ENCODE results near the gene ANKRD22. TPM values are rescaled to one million over a fixed set of nuclear protein-coding genes. Genes with fewer than 3 reads are reported as not detected.

The ANKRD22 gene
- total and polyA plus RNA-seq, 2 of the 8 experiments (the other 6 are each of a cell fraction or from before 2014, with no cell fraction given), result 0.68 TPM; not detected in 1

GRCh38 chr10:88782222-88782621, 69.4 kb downstream of the ANKRD22 start:
- FAIRE-seq, result no peak
- no peaks in the 10 kb centered on the region for H3K79me1 ChIP-seq (ENCODE audit: low read depth, low read length)
- no peaks in the 10 kb centered on the region; a peak in 1 of 8 replicates for H3K36me3 ChIP-seq (ENCODE audit: control insufficient read depth in 2 of 4, insufficient read depth in 4 of 4, low read length in 3 of 4)
- no peak for DNase-seq (ENCODE audit: low read depth in 1 of 2, low spot score in 2 of 2)
- H3K23me2 ChIP-seq (ENCODE audit: low read depth, low read length), result no peaks in the 10 kb centered on the region; the same call in 1 of the 2 replicates
- H3K79me2 ChIP-seq (ENCODE audit: control insufficient read depth in 1 of 2, insufficient read depth in 2 of 2, low read length in 2 of 2), result no peaks in the 10 kb centered on the region
- H2BK12ac ChIP-seq (ENCODE audit: low read depth, low read length), result no peak overlapping the region
- no peak overlapping the region for H3K14ac ChIP-seq (ENCODE audit: insufficient read length)
- no peak overlapping the region for H3K18ac ChIP-seq (ENCODE audit: extremely low read depth, low read length)
- H4K20me1 ChIP-seq (replicated peaks in 1 of 2; ENCODE audit: control insufficient read depth in 1 of 2, insufficient read depth in 2 of 2, low read length in 2 of 2), result no peaks in the 10 kb centered on the region
- no peaks in the 10 kb centered on the region; a peak in 1 of 7 replicates for H3K27me3 ChIP-seq (replicated peaks in 1 of 4; ENCODE audit: control insufficient read depth in 3 of 4, extremely low read depth in 1 of 4, insufficient read depth in 3 of 4, low read length in 3 of 4)
- 88% methylated on average over 3 of the region's 3 CpGs; no CpG with 5 or more reads in 1 of the 2 experiments for WGBS, 2 experiments (ENCODE audit: extremely low coverage in 1 of 2, insufficient coverage in 1 of 2, insufficient read length in 1 of 2, insufficient replicate concordance in 2 of 2, low coverage in 1 of 2, low lambda C conversion rate in 2 of 2, missing lambda C conversion rate in 1 of 2)
- H3K23ac ChIP-seq (ENCODE audit: insufficient read length), result no peak overlapping the region
- no peaks in the 10 kb centered on the region for H3K4me1 ChIP-seq (replicated peaks in 1 of 4; ENCODE audit: control insufficient read depth in 3 of 4, insufficient read depth in 4 of 4, low read length in 3 of 4)
- no peak overlapping the region for H3K9ac ChIP-seq (replicated peaks in 1 of 4; ENCODE audit: extremely low read depth in 1 of 4, low read depth in 3 of 4, low read length in 3 of 4)
- no peak overlapping the region for H3K4me2 ChIP-seq (ENCODE audit: insufficient read depth in 1 of 2, low read depth in 2 of 2, low read length in 2 of 2)
- no peak overlapping the region for H4K5ac ChIP-seq (ENCODE audit: insufficient read length, low read depth, low read length)
- ChIA-PET POLR2A (ENCODE audit: partially characterized antibody) (no interaction called here), CTCF (ENCODE audit: partially characterized antibody) (no interaction called here)
- H2BK15ac ChIP-seq (ENCODE audit: low read length), result no peak overlapping the region
- no peak overlapping the region for H4K91ac ChIP-seq (replicated peaks; ENCODE audit: insufficient read length, low read length)
- no peak overlapping the region for H3K27ac ChIP-seq (ENCODE audit: low read depth, low read length)
- no peak overlapping the region for H2AK5ac ChIP-seq (ENCODE audit: low read depth, low read length)
- H3K4ac ChIP-seq (replicated peaks; ENCODE audit: insufficient read length, low read depth, low read length), result no peak overlapping the region
- no peak overlapping the region for H2BK20ac ChIP-seq (ENCODE audit: low read length)
- H2AFZ ChIP-seq (ENCODE audit: low read length), result no peak overlapping the region
- no peak overlapping the region for H3K4me3 ChIP-seq (ENCODE audit: extremely low read depth in 1 of 4, insufficient read depth in 2 of 4, low read depth in 3 of 4, low read length in 4 of 4)
- no peak overlapping the region for H2BK120ac ChIP-seq (replicated peaks; ENCODE audit: low read depth, low read length)
- H3K56ac ChIP-seq (replicated peaks; ENCODE audit: insufficient read length, low read depth, low read length), result no peak overlapping the region
- H2BK5ac ChIP-seq (ENCODE audit: low read depth, low read length), result no peak overlapping the region
- no peak overlapping the region for H4K8ac ChIP-seq (ENCODE audit: extremely low read depth, insufficient read depth, low read length)
- no peaks in the 10 kb centered on the region for H3K9me3 ChIP-seq (ENCODE audit: insufficient read depth in 2 of 2, low read depth in 1 of 2, low read length in 1 of 2)
- TF ChIP-seq BRCA1 (IDR thresholded peaks at IDR 0.05; ENCODE audit: low read depth, low read length), result no peak
- no peak for TF ChIP-seq TAF1 (IDR thresholded peaks at IDR 0.05; ENCODE audit: low read depth, low read length)
- TF ChIP-seq TEAD4 (IDR thresholded peaks at IDR 0.05; ENCODE audit: low read depth, low read length), result no peak
- TF ChIP-seq EP300 (IDR thresholded peaks at IDR 0.05; ENCODE audit: borderline replicate concordance in 1 of 2, low read depth in 2 of 2, low read length in 2 of 2), result no peak
- TF ChIP-seq, protein P1, sequence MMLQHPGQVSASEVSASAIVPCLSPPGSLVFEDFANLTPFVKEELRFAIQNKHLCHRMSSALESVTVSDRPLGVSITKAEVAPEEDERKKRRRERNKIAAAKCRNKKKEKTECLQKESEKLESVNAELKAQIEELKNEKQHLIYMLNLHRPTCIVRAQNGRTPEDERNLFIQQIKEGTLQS (IDR thresholded peaks at IDR 0.05; ENCODE audit: insufficient read depth, low read depth, low read length), result no peak
- TF ChIP-seq TBP (IDR thresholded peaks at IDR 0.05; ENCODE audit: low read depth, low read length), result no peak
- TF ChIP-seq, protein P2, sequence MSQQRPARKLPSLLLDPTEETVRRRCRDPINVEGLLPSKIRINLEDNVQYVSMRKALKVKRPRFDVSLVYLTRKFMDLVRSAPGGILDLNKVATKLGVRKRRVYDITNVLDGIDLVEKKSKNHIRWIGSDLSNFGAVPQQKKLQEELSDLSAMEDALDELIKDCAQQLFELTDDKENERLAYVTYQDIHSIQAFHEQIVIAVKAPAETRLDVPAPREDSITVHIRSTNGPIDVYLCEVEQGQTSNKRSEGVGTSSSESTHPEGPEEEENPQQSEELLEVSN (IDR thresholded peaks at IDR 0.05), result no peak
- no peak for TF ChIP-seq POU5F1 (IDR thresholded peaks at IDR 0.05; ENCODE audit: low read depth, low read length)
- no peak for TF ChIP-seq JUN (IDR thresholded peaks at IDR 0.05; ENCODE audit: low read depth, low read length)
- TF ChIP-seq SIN3A (conservative IDR thresholded peaks at IDR 0.05 in 1 of 2, IDR thresholded peaks at IDR 0.05 in 1 of 2; ENCODE audit: low read depth in 1 of 2, low read length in 2 of 2), result no peak
- TF ChIP-seq YY1 (IDR thresholded peaks at IDR 0.05; ENCODE audit: low read depth, low read length), result no peak
- no peak for TF ChIP-seq RBBP5 (IDR thresholded peaks at IDR 0.05; ENCODE audit: borderline replicate concordance, low read depth, low read length)
- TF ChIP-seq HDAC6 (IDR thresholded peaks at IDR 0.05; ENCODE audit: low read depth, low read length), result no peak
- TF ChIP-seq PHF8 (conservative IDR thresholded peaks at IDR 0.05; ENCODE audit: low read depth, low read length), result no peak
